ENCODE results near the gene CCL27.

GRCh38 chr9:34620061-34620994 is 42.1 kb downstream of the CCL27 start, which contains the start of gene DCTN3:
- TF ChIP-seq CTCF (IDR thresholded peaks at IDR 0.05) (no peak), EZH2 (IDR thresholded peaks at IDR 0.05; ENCODE audit: borderline replicate concordance, insufficient read depth, low read depth, low read length, poor library complexity, severe bottlenecking) (no peak)

All from B cell (primary cell).